Measurements from ENCODE around the gene PRM3.

- TF ChIP-seq CTCF (IDR thresholded peaks at IDR 0.05) (no peak), ESRRA (IDR thresholded peaks at IDR 0.05; ENCODE audit: borderline replicate concordance, low read length) (no peak), NR3C1 (IDR thresholded peaks at IDR 0.05) (no peak), CBX2 (IDR thresholded peaks at IDR 0.05; ENCODE audit: borderline replicate concordance, low read depth) (no peak), TFCP2L1 (CRISPR knock-in tag; IDR thresholded peaks at IDR 0.05) (no peak), SREBF2 (IDR thresholded peaks at IDR 0.05) (no peak), ELK1 (IDR thresholded peaks at IDR 0.05; ENCODE audit: low read depth, low read length) (no peak), RARB (CRISPR knock-in tag; IDR thresholded peaks at IDR 0.05) (no peak), SMC3 (IDR thresholded peaks at IDR 0.05) (no peak), RAD21 (conservative IDR thresholded peaks at IDR 0.05 in 1 of 2, IDR thresholded peaks at IDR 0.05 in 1 of 2) (no peak), HDAC2 (IDR thresholded peaks at IDR 0.05) (no peak), EP300 (IDR thresholded peaks at IDR 0.05) (no peak)
These were observed 2.7 kb downstream of the PRM3 start for GRCh38 chr16:11270602-11271162.

All from A549 (cell line).